Activated T-helper 2 cell treated with anti-CD3 and anti-CD28 coated beads, Interferon-gamma antibody, Interleukin-2, Interleukin-4, amounts not matched to agents 10 μg/mL and 5 μg/mL and 100 μg/mL, durations not matched to agents 14 hours and 24 hours and 36 hours (primary cell): ENCODE measurements around the gene TMEM233. TPM values are rescaled to one million over a fixed set of nuclear protein-coding genes. Genes with fewer than 3 reads are reported as not detected.

Experiments used
- DNase-seq: peaks from one replicate; pipeline ENCODE4 v3.0.0; 2021; ENCODE audit warnings: low spot score
- H3K27ac Mint-ChIP-seq: one replicate; pipeline ENCODE4 v1.8.0; 2021; ENCODE audit warnings: mixed read lengths
- H3K27me3 Mint-ChIP-seq: one replicate; pipeline ENCODE4 v1.8.0; 2021; ENCODE audit warnings: low read depth, mixed read lengths
- H3K36me3 Mint-ChIP-seq: one replicate; pipeline ENCODE4 v1.8.0; 2021; ENCODE audit warnings: low read depth, mixed read lengths
- H3K4me1 Mint-ChIP-seq: one replicate; pipeline ENCODE4 v1.8.0; 2021; ENCODE audit warnings: low read depth, mixed read lengths
- H3K4me3 Mint-ChIP-seq: one replicate; pipeline ENCODE4 v1.8.0; 2021; ENCODE audit warnings: low read depth, mild to moderate bottlenecking, moderate library complexity, mixed read lengths
- H3K9me3 Mint-ChIP-seq: one replicate; pipeline ENCODE4 v1.8.0; 2021; ENCODE audit warnings: mixed read lengths
- intact Hi-C: fragments of 100-400 bp; cut with micrococcal nuclease; formaldehyde crosslinking; loops from one replicate; pipeline ENCODE4 v1.15.1; 2023
- total RNA-seq: library from RNA; stranded (reverse); gene quantifications from 2 replicates; pipeline ENCODE4 v1.2.3, GENCODE V29; 2022

TMEM233 gene
- total RNA-seq: not detected in 2 replicates

DNA sequence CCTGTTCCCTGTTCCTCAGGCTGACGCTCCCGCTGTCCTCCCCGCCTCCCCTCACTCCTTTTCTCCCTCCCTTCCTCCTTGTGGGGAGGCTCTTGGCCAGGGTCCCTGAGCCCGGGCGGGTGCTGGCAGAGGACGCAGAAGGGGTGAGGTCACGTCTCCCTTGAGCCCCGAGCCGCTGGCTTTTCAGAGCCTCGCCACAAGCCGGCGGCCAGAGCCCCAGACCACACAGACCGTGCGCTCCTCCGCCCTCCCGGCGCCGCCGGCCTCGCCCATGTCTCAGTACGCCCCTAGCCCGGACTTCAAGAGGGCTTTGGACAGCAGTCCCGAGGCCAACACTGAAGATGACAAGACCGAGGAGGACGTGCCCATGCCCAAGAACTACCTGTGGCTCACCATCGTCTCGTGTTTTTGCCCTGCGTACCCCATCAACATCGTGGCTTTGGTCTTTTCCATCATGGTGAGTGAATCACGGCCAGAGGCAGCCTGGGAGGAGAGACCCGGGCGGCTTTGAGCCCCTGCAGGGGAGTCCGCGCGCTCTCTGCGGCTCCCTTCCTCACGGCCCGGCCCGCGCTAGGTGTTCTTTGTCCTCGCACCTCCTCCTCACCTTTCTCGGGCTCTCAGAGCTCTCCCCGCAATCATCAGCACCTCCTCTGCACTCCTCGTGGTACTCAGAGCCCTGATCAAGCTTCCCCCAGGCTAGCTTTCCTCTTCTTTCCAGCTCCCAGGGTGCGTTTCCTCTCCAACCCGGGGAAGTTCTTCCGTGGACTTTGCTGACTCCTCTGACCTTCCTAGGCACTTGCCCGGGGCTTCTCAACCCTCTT lies at the start of gene TMEM233:
TSS of gene TMEM233 (plus strand) at position 197 of the 821 bp plus-strand sequence. CDS start at position 272, 75 bp downstream.
- intact Hi-C loops: no loop called here
- Mint-ChIP-seq H3K4me1 (peaks cover 9% of the 10 kb centered on the region), H3K9me3 (no peaks in the 10 kb centered on the region), H3K27me3 (peaks cover 65% of the 10 kb centered on the region), H3K27ac (no peak within 1 kb of the TSS), H3K4me3 (no peak within 1 kb of the TSS), H3K36me3 (no peaks in the 10 kb centered on the region)
- no peak for DNase-seq

DNA sequence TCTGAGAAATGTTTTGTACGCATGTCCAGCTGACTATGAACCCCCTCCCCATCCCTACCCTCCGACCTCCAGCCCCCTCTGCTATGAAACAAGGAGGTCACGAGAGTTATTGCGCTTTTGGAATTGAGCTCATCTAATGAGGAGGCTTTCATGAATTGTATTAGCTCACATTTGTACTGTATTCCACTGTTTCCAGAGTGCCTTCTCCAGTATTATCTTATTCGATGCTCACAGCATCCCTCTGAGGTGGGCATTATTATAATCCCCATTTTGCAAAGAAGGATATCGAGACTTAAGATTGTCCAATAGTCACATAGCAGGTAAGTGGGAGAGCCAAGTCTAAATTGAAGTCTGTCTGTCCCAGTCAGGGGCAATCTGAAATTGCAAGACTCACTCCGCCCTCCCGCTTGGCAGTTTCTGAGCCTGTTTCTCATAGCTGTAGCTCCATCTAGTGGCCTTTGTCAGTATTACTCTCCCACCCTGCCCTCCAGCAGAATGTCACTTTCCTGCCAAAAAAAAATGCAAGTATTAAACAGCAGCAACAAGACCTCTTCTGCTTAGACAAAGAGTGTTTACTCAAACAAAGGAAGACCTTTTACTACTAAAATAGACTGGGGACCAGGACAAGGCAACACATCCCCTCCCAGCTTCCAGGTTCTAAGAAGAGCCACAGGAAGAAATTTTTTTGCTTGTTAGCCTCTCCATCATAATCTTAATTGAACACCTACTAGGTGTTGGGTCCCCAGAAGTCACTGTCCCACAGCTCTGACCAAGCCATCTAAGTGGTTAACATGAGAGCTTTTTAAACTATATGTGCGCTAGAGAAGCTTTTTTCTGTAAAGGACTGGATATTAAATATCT lies 48.6 kb upstream of the TMEM233 start:
- no peak overlapping the region for H3K4me3 Mint-ChIP-seq
- no peaks in the 10 kb centered on the region for H3K36me3 Mint-ChIP-seq
- H3K27me3 Mint-ChIP-seq: peaks cover 4% of the 10 kb centered on the region
- H3K4me1 Mint-ChIP-seq: no peaks in the 10 kb centered on the region
- no peaks in the 10 kb centered on the region for H3K9me3 Mint-ChIP-seq
- DNase-seq: peak; percentile 33
- H3K27ac Mint-ChIP-seq: no peak overlapping the region
- intact Hi-C loops: loop anchor here (1.0 kb wide), 1 partner anchor 99 kb away; no protein-coding TSS in a partner anchor

DNA sequence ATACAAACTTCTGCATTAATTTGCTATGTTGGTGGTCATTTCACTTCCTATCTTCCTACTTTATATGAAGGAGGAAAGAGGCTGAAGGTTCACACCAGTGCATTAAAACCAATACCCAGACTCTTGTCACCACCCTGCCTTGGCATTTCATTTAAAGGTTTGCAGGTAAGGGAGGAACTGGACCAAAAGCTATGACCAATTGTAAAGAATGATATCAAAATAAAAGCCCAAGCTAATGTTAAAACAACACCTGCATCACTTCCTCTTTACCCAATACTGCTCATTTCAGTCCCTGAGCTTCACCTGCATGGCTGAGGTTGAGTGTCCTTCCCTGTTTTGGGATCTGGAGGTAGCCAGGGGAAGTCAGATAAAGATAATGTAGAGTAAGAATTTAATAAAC lies 47.2 kb upstream of the TMEM233 start:
- H3K36me3 Mint-ChIP-seq: no peaks in the 10 kb centered on the region
- H3K27me3 Mint-ChIP-seq: peaks cover 4% of the 10 kb centered on the region
- no peak for DNase-seq
- H3K4me1 Mint-ChIP-seq: no peaks in the 10 kb centered on the region
- no peak overlapping the region for H3K4me3 Mint-ChIP-seq
- H3K9me3 Mint-ChIP-seq: no peaks in the 10 kb centered on the region
- H3K27ac Mint-ChIP-seq: no peak overlapping the region
- intact Hi-C loops: no loop called here

DNA sequence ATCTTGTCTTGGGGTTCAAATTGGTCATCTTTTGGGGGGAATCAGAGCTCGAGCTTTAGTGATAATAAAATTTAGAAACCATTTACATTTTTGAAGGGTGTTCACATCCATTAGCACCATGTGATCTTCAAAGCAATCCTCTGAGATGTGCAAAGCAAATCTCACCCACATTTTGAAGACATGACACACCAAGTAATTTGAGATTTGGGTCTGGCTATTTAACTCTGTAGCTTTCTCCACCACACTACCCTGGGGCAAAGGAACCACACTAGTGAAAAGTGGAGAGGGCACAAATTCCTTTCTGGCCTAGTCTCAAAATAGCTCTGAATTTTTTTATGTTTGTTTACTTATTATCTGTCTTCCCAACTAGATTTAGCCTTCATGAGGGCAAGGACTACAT lies 46.6 kb upstream of the TMEM233 start:
- DNase-seq: no peak
- H3K4me1 Mint-ChIP-seq: no peaks in the 10 kb centered on the region

DNA sequence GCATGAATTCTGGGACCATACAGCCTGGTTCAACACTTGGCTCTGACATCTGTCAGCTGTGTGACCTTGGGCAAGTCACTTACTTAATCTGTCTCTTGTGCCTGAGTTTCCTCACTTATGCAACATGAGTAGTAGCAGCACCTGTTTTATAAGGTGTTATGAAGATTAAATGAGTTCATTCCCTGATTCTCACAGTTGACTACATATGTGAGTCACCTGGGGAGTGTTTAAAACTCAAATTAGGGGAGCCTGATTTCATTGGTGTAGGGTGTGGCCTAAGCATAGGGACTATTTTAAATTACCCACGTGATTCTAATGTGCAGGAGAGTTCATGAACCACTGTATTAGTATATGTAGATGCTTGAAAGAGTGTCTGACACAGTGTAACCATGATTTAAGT lies 36.7 kb upstream of the TMEM233 start:
- intact Hi-C loops: no loop called here
- Mint-ChIP-seq H3K27me3 (no peaks in the 10 kb centered on the region), H3K4me1 (no peaks in the 10 kb centered on the region), H3K9me3 (no peaks in the 10 kb centered on the region), H3K36me3 (no peaks in the 10 kb centered on the region), H3K27ac (no peak overlapping the region), H3K4me3 (no peak overlapping the region)
- DNase-seq: no peak

More for the DNA sequence above, 46.6 kb upstream of the TMEM233 start:
- intact Hi-C loops: no loop called here
- no peaks in the 10 kb centered on the region for H3K9me3 Mint-ChIP-seq
- H3K27me3 Mint-ChIP-seq: peaks cover 4% of the 10 kb centered on the region
- H3K27ac Mint-ChIP-seq: no peak overlapping the region
- no peaks in the 10 kb centered on the region for H3K36me3 Mint-ChIP-seq
- no peak overlapping the region for H3K4me3 Mint-ChIP-seq

DNA sequence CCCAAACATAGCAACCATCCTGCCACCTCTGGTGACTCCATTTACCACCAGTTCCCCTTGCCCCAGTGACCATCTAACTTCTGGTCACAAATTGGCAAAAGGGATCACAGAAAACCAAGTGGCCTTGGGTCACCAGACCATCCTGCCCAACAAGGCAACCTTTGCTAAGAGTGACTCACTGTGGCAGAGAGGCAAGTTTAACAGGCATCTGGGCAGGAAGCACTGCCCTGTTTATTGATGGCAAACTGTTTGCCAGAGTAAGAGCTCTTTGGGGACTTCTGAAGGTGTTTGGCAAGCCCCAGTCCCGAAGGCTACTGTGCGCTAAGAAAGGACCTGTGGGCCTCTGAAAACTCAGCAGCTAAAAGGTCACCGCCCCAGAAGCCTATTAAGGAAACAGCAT lies 28.2 kb upstream of the TMEM233 start:
- no peaks in the 10 kb centered on the region for H3K9me3 Mint-ChIP-seq
- H3K27me3 Mint-ChIP-seq: no peaks in the 10 kb centered on the region
- H3K4me3 Mint-ChIP-seq: no peak overlapping the region
- no peak overlapping the region for H3K27ac Mint-ChIP-seq
- H3K4me1 Mint-ChIP-seq: no peaks in the 10 kb centered on the region
- no peaks in the 10 kb centered on the region for H3K36me3 Mint-ChIP-seq
- intact Hi-C loops: no loop called here
- no peak for DNase-seq

DNA sequence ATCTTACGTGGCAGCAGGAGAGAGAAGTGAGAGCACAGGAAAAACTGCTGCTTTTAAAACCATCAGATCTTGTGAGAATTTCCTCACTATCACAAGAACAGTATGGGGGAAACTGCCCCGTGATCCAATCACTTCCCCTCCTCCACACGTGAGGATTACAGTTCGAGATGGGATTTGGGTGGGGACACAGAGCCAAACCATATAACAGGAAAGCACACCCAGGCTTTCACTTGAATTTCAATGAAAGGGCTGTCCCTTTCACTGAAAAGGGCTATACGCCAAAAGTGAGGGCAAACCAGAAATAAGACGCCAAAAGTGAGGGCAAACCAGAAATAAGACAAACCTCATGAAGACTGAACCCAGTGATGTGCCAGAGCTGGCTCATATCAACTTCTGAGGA lies 22.8 kb upstream of the TMEM233 start:
- Mint-ChIP-seq H3K27ac (no peak overlapping the region), H3K27me3 (no peaks in the 10 kb centered on the region)
- intact Hi-C loops: no loop called here

DNA sequence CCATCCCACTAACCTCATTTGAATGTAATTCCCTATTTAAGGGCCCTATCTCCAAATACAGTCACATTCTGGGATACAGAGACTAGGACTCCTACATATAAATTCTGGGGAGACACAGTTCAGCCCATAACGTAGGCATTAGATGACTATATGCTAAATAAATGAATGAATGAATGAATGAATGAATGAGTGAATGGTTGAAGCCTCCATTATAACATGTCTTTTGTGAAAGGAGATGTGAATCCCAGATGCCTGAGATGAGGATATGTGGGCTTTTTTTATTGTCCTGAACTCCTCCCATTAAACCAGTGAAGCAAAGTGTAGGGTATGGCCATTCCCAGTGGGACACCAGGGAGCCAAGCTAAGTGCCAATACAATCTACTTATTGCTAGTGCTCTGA lies 20.5 kb upstream of the TMEM233 start:
- Mint-ChIP-seq H3K27me3 (peaks cover 8% of the 10 kb centered on the region), H3K9me3 (no peaks in the 10 kb centered on the region)

More for the DNA sequence above, 22.8 kb upstream of the TMEM233 start:
- Mint-ChIP-seq H3K4me3 (no peak overlapping the region), H3K9me3 (no peaks in the 10 kb centered on the region), H3K36me3 (no peaks in the 10 kb centered on the region), H3K4me1 (no peaks in the 10 kb centered on the region)
- DNase-seq: no peak

DNA sequence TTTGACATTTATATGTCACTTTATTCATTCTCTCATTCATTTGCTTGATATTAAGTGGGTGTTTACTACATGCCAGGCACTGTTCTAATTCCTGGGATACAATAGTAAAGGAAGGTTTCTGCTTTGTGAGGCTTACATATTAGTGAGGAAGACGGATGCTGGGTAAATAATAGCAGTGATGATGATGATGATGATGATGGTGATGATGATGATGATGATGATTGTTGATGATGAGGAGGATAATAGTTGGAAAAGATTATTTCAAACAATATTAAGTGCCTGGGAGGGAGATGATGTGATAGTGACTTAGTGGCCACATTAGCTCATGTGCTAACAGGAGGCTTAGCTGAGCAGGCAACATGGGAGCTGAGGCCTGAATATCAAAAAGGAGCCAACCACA lies 19.3 kb upstream of the TMEM233 start:
- no peak for DNase-seq
- H3K4me3 Mint-ChIP-seq: no peak overlapping the region
- H3K27me3 Mint-ChIP-seq: peaks cover 8% of the 10 kb centered on the region
- no peaks in the 10 kb centered on the region for H3K9me3 Mint-ChIP-seq
- intact Hi-C loops: no loop called here
- no peaks in the 10 kb centered on the region for H3K36me3 Mint-ChIP-seq
- no peak overlapping the region for H3K27ac Mint-ChIP-seq
- peaks cover 5% of the 10 kb centered on the region for H3K4me1 Mint-ChIP-seq

More for the DNA sequence above, 20.5 kb upstream of the TMEM233 start:
- Mint-ChIP-seq H3K36me3 (no peaks in the 10 kb centered on the region), H3K4me3 (no peak overlapping the region), H3K4me1 (peaks cover 3% of the 10 kb centered on the region), H3K27ac (no peak overlapping the region)
- DNase-seq: no peak
- intact Hi-C loops: no loop called here

DNA sequence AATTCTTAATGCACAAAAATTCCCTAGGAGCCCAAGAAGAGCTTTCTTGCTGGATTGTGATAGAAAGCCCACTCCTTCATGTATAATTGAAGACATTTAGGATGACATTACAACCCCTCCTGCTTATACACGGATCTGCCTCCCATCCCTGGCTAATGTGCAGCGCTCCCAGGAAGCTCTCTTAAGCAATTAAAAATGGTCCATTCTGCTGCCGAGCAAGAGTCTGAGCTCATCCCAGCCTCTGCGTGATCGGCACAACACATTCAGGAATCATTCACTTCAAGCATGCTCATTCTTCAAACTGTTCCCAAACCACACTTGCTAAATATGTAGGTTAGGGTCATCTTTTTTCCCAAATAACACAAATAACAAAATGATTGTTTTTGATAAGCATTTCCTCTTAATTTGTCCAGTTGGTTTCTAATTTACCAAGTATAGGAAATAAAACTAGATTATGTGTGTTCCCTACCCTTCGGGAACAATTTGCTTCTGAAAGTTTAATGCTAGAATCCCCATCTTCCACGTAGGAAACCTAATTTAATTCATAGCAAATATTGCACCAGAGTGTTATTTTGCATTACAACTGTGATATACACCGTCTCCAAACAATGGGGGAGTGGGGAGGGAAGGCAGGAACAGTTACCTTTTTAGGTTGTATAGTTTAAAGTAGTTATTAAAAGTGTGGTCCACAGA lies 17.3 kb upstream of the TMEM233 start:
- no peak overlapping the region for H3K4me3 Mint-ChIP-seq
- peaks cover 9% of the 10 kb centered on the region for H3K27me3 Mint-ChIP-seq
- H3K4me1 Mint-ChIP-seq: peaks cover 5% of the 10 kb centered on the region
- no peak for DNase-seq
- no peak overlapping the region for H3K27ac Mint-ChIP-seq
- H3K36me3 Mint-ChIP-seq: no peaks in the 10 kb centered on the region
- no peaks in the 10 kb centered on the region for H3K9me3 Mint-ChIP-seq
- intact Hi-C loops: no loop called here

DNA sequence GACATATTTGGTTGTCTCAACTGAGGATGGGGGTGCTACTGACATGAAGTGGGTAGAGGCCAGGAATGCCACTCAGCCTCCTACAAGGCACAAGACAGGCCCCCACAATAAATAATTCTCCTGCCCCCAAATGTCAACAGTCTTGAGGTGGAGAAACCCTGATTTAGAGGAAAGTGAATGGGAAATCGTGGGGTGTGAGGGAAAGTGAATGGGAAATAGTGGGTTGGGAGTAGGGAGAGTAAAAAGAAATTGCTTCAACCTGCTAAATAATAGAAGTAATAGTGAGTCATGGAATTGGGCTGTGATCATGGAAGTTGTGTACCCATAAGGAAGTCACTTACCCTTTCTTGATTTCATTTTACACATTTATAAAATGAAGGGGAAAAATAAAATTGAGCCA lies 16.7 kb upstream of the TMEM233 start:
- Mint-ChIP-seq H3K9me3 (no peaks in the 10 kb centered on the region), H3K27me3 (peaks cover 12% of the 10 kb centered on the region), H3K27ac (no peak overlapping the region), H3K4me1 (peaks cover 5% of the 10 kb centered on the region), H3K4me3 (no peak overlapping the region), H3K36me3 (no peaks in the 10 kb centered on the region)
- intact Hi-C loops: no loop called here
- DNase-seq: no peak

DNA sequence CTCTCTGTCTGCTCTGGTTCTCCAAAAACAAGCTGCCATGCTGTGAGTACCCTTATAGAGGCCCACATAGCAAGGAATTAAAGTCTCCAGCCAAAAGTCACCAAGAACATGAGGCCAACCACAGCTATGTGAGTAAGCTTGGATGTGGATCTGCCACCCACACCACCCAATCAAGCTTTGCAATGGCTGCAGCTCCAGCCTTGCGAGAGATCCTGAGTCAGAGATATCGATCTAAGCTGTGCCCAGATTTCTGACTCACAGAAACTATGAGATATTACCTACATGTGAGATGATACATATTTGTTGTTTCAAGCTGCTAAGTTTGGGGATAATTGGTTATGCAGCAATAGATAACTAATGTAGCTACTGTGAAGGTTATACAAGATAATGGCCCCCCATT lies 15.5 kb upstream of the TMEM233 start:
- peaks cover 15% of the 10 kb centered on the region for H3K27me3 Mint-ChIP-seq
- intact Hi-C loops: loop anchor here (1.0 kb wide), 1 partner anchor 89 kb away; no protein-coding TSS in a partner anchor
- peaks cover 5% of the 10 kb centered on the region for H3K4me1 Mint-ChIP-seq
- H3K36me3 Mint-ChIP-seq: no peaks in the 10 kb centered on the region
- H3K4me3 Mint-ChIP-seq: no peak overlapping the region
- no peaks in the 10 kb centered on the region for H3K9me3 Mint-ChIP-seq
- H3K27ac Mint-ChIP-seq: no peak overlapping the region
- no peak for DNase-seq
